ENCODE measurements around the gene CLNK.

GRCh38 chr4:10629394-10629793 is 55.2 kb downstream of the CLNK start:
- TF ChIP-seq CTCF (IDR thresholded peaks at IDR 0.05): no peak
- TF ChIP-seq ZFX (IDR thresholded peaks at IDR 0.05; ENCODE audit: borderline replicate concordance): no peak

Data from 22Rv1 (cell line).